Psoas muscle (tissue), 8 donors: ENCODE measurements around the gene KIF27. TPM values are rescaled to one million over a fixed set of nuclear protein-coding genes. Genes with fewer than 3 reads are reported as not detected.

Source experiments
- ATAC-seq, 4 donors: fragments of 200-7000 bp; cut with Tn5 transposase; one replicate each; pipeline ENCODE4 v1.9.1; 2020; ENCODE audit warnings: moderate library complexity in 3 of 4, mild to moderate bottlenecking in 2 of 4
- DNase-seq, 2 donors: peaks; one replicate each; pipeline ENCODE4 v3.0.0-alpha.2; 2020
- H3K27ac ChIP-seq: fragments of 200-600 bp; one replicate; pipeline ENCODE4 v1.8.0; 2022
- H3K27me3 ChIP-seq, 3 donors: fragments of 200-600 bp in 1 of 3; one replicate each; pipeline versions ENCODE4 v1.6.1 to v1.8.0; 2013 to 2022; ENCODE audit warnings: low read length in 2 of 3, mild to moderate bottlenecking in 2 of 3, moderate library complexity in 1 of 3; ENCODE audit not compliant: insufficient read depth in 3 of 3
- H3K36me3 ChIP-seq, 2 donors: fragments of 200-600 bp in 1 of 2; one replicate each; pipeline versions ENCODE4 v1.6.1 to v1.8.0; 2013 to 2022; ENCODE audit warnings: low read depth in 1 of 2, mild to moderate bottlenecking in 1 of 2, moderate library complexity in 1 of 2; ENCODE audit not compliant: insufficient read depth in 1 of 2
- H3K4me1 ChIP-seq: fragments of 200-600 bp; one replicate; pipeline ENCODE4 v1.8.0; 2022
- H3K4me3 ChIP-seq: fragments of 200-600 bp; one replicate; pipeline ENCODE4 v1.8.0; 2022; ENCODE audit warnings: mild to moderate bottlenecking
- H3K9me3 ChIP-seq: fragments of 200-600 bp; one replicate; pipeline ENCODE4 v1.8.0; 2022
- WGBS, 3 donors: extraction: QIAGEN DNeasy Blood & Tissue Kit; methylation state at CpG; one replicate each; pipeline versions ENCODE4 v1.1.6 to v1.1.7; 2013; 5-methylcytosine and 5-hydroxymethylcytosine counted together
- intact Hi-C, 2 donors: fragments of 100-400 bp; cut with DNase I; formaldehyde crosslinking; loops; one replicate each; pipeline versions ENCODE4 v1.11.0 to v1.14.2; 2022
- polyA plus RNA-seq, 3 donors: library from polyadenylated mRNA; stranded (reverse); fragments of 200-250 nt; gene quantifications; one replicate each; pipeline ENCODE4 v1.2.3, GENCODE V29; 2013
- total RNA-seq, 4 donors: library from RNA; stranded (reverse); fragmentation: NEBNext Ultra II Directional in 2 of 4; extraction: Animal tissue kit (Norgen Biotek cat#: 25700) in 2 of 4; gene quantifications; one replicate each; pipeline versions ENCODE4 v1.2.1 to v1.2.4, GENCODE V29; 2021 to 2023
- TF ChIP-seq, protein P1 (sequence below): fragments of 200-600 bp; IDR thresholded peaks from one replicate; pipeline ENCODE4 v1.8.0; 2022; ENCODE audit warnings: antibody characterized with exemption
- donor health status: healthy with polysubstance abuse.
- donor health status: DM: no; HTN: no; CAD: no; lungs with moderate emphysema.
- donor health status: Bipolar disorder and iron deficiency.
- donor health status: healthy.
- donor health status: DM: yes; HTN: yes; CAD: no.
- donor health status: DM: no; HTN: no; CAD: no.
- donor health status: DM: no; HTN: no; CAD: no.
- donor health status: DM: yes; HTN: yes; CAD: no.

Gene KIF27
- total and polyA plus RNA-seq, 7 donors: 0.73 to 3.8 (median 1.8) TPM

DNA sequence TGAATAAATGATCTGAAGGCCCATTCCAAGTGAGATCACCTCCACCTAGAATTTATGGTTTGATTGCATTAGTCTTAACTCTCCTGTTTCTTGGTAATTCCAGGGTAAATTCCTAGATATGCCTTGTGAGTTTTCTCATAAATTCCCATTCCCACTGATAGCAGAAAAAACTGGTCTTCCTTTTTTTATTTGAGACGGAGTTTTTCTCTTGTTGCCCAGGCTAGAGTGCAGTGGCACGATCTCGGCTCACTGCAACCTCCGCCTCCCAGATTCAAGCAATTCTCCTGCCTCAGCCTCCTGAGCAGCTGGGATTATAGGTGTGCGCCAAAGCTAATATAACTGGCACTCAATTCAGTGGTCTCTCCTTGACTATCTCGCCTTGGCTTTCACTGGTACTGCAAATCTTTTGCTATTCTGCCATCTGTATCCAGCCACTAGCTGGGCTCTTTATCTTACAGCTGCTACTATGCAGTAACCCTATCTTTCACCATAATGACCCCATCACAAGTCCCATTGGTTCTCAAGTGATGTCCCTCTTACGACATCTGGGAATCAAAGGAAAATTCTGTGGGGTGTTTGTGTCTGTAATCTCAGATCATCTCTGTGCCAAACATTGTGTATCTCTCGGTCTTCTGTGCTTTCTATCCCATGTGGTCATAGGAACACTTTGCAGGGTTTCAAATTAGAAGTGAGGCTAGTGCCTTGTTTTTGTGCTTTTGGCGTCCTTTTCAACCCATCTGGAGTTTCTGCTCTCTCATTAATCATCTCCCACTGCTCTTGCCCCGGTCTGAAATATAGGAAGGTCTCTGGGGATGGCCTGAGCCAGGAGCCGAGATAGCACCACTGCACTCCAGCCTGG is 44.3 kb upstream of the KIF27 start:
- peak; percentile 31 to 61 (median 48) for ATAC-seq
- no peak for DNase-seq
- no peaks in the 10 kb centered on the region for H3K4me1 ChIP-seq
- no peak overlapping the region for H3K27ac ChIP-seq
- no peak overlapping the region for H3K4me3 ChIP-seq
- H3K9me3 ChIP-seq: no peaks in the 10 kb centered on the region
- peaks cover 3 to 44% of the 10 kb centered on the region in 2 donors for H3K36me3 ChIP-seq
- TF ChIP-seq, protein P1, sequence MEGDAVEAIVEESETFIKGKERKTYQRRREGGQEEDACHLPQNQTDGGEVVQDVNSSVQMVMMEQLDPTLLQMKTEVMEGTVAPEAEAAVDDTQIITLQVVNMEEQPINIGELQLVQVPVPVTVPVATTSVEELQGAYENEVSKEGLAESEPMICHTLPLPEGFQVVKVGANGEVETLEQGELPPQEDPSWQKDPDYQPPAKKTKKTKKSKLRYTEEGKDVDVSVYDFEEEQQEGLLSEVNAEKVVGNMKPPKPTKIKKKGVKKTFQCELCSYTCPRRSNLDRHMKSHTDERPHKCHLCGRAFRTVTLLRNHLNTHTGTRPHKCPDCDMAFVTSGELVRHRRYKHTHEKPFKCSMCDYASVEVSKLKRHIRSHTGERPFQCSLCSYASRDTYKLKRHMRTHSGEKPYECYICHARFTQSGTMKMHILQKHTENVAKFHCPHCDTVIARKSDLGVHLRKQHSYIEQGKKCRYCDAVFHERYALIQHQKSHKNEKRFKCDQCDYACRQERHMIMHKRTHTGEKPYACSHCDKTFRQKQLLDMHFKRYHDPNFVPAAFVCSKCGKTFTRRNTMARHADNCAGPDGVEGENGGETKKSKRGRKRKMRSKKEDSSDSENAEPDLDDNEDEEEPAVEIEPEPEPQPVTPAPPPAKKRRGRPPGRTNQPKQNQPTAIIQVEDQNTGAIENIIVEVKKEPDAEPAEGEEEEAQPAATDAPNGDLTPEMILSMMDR: no peak
- H3K27me3 ChIP-seq: no peaks in the 10 kb centered on the region
- intact Hi-C loops: no loop called here
- WGBS, 3 donors: 45 to 47% (median 46%) methylated on average over 11 of the region's 11 CpGs

DNA sequence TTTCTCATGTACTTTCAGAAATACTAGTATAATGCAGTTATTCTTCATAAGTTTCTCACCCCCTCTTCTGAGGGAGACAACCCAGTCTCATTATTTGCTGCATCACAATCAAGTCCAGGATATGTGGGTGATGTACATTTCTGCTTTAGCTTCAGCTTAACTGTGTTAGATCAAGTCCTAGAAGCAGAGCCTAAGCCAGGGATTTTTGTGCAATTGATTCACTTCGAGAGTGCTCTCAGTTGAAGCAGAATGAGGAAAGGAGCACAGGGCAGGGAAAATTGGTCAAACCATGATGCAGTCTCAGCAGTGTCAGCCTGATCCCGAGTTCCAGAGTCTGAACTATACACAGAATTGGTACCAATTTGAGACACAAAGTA is 43.7 kb upstream of the KIF27 start:
- ATAC-seq (peak; percentile 12 to 36 (median 18)), DNase-seq (no peak)
- no peaks in the 10 kb centered on the region for H3K4me1 ChIP-seq
- no peaks in the 10 kb centered on the region for H3K9me3 ChIP-seq
- H3K27me3 ChIP-seq: no peaks in the 10 kb centered on the region
- no peak overlapping the region for H3K27ac ChIP-seq
- no peak overlapping the region for H3K4me3 ChIP-seq
- peaks cover 3 to 38% of the 10 kb centered on the region in 2 donors for H3K36me3 ChIP-seq
- 36 to 43% (median 38%) methylated on average over 2 of the region's 2 CpGs for WGBS, 3 donors
- intact Hi-C loops: no loop called here
- TF ChIP-seq, protein P1: no peak

DNA sequence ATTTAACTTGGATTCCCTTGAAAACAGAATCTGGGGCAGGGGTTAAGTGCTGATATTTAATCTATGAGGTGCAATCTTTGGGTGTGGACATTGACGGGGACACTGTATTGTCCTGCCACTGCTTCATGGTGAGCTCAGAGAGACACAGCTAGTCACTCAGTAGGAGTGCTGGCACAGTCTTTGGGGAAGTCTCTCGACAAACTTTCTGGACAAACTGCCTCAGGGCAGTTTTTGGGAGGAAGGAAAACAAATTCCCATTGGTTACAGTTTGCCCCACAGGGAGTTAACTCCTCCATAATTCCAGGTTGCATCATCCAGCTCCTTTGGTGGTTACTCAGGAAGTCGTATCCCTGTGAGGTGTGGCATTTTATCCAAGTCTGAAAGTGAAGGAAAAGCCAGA is 40.9 kb upstream of the KIF27 start:
- H3K27me3 ChIP-seq: no peaks in the 10 kb centered on the region
- ATAC-seq (no peak), DNase-seq (no peak)
- no peak overlapping the region for H3K27ac ChIP-seq
- intact Hi-C loops: no loop called here
- H3K4me3 ChIP-seq: no peak overlapping the region
- H3K36me3 ChIP-seq: peaks cover 0 to 10% of the 10 kb centered on the region in 2 donors
- no peaks in the 10 kb centered on the region for H3K4me1 ChIP-seq
- H3K9me3 ChIP-seq: no peaks in the 10 kb centered on the region
- TF ChIP-seq, protein P1: no peak
- WGBS, 3 donors: 45 to 61% (median 48%) methylated on average over 3 of the region's 3 CpGs

DNA sequence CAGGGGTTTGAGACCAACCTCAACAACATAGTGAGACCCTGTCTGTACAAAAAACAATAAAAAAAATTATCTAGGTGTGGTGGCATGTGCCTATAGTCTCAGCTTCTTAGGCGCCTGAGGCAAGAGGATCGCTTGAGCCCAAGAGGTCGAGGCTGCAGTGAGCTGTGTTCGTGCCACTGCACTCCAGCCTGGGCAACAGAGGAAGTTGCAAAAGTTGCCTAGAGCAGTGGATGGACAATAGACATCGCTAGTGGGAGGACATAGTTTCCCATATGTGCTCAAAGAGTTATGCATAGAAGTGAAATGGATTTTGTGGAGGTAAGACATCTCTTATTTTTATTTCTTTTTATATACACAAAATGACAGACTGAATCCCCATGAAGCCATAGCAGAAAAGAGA is 39.8 kb upstream of the KIF27 start:
- intact Hi-C loops: no loop called here
- no peaks in the 10 kb centered on the region for H3K9me3 ChIP-seq
- WGBS, 3 donors: 88 to 95% (median 91%) methylated on average over 5 of the region's 5 CpGs

More for the DNA sequence above, 39.8 kb upstream of the KIF27 start:
- DNase-seq (no peak), ATAC-seq (no peak)
- no peaks in the 10 kb centered on the region for H3K36me3 ChIP-seq
- H3K27me3 ChIP-seq: no peaks in the 10 kb centered on the region
- TF ChIP-seq, protein P1: no peak
- no peaks in the 10 kb centered on the region for H3K4me1 ChIP-seq
- H3K4me3 ChIP-seq: no peak overlapping the region
- no peak overlapping the region for H3K27ac ChIP-seq
